Neural crest cell (in vitro differentiated cells): ENCODE results near the gene TLE4. TPM values are rescaled to one million over a fixed set of nuclear protein-coding genes. Genes with fewer than 3 reads are reported as not detected.

Experiments
- DNase-seq: peaks from one replicate; pipeline ENCODE4 v3.0.0; 2021; ENCODE audit warnings: low read depth, mixed read lengths, low spot score
- H3K27ac Mint-ChIP-seq: one replicate; pipeline ENCODE4 v1.8.0; 2021; ENCODE audit warnings: mild to moderate bottlenecking, mixed read lengths; ENCODE audit not compliant: unreplicated experiment
- H3K27me3 Mint-ChIP-seq: 2 replicates; pipeline ENCODE4 v1.8.0; 2021; ENCODE audit warnings: low read depth, mild to moderate bottlenecking, mixed read lengths
- H3K36me3 Mint-ChIP-seq: 2 replicates; pipeline ENCODE4 v1.8.0; 2021; ENCODE audit warnings: low read depth, mild to moderate bottlenecking, mixed read lengths
- H3K4me1 Mint-ChIP-seq: 2 replicates; pipeline ENCODE4 v1.8.0; 2021; ENCODE audit warnings: mixed read lengths
- H3K4me3 Mint-ChIP-seq: one replicate; pipeline ENCODE4 v1.8.0; 2021; ENCODE audit warnings: mild to moderate bottlenecking, mixed read lengths
- H3K9me3 Mint-ChIP-seq: 2 replicates; pipeline ENCODE4 v1.8.0; 2021; ENCODE audit warnings: mixed read lengths
- CTCF ChIP-seq: fragments of 200-600 bp; sonication (generic); conservative IDR thresholded peaks from 2 replicates; pipeline ENCODE4 v1.5.0; 2021; ENCODE audit warnings: antibody characterized with exemption, mild to moderate bottlenecking
- total RNA-seq: library from RNA; stranded (reverse); gene quantifications from 2 replicates; pipeline ENCODE4 v1.2.1, GENCODE V29; 2021

TLE4 gene
- total RNA-seq, 1 donor from 2014 or later: 85.8 TPM

- no peaks in the 10 kb centered on the region for H3K27me3 Mint-ChIP-seq
- peaks cover 7% of the 10 kb centered on the region for H3K36me3 Mint-ChIP-seq
- H3K9me3 Mint-ChIP-seq: no peaks in the 10 kb centered on the region
- DNase-seq: no peak
- peak overlapping the region; percentile 25 for H3K4me3 Mint-ChIP-seq
- H3K27ac Mint-ChIP-seq: peak overlapping the region; percentile 24
- peaks cover 73% of the 10 kb centered on the region for H3K4me1 Mint-ChIP-seq
- TF ChIP-seq CTCF: no peak
These were observed 10.0 kb downstream of the TLE4 start for GRCh38 chr9:79581794-79582193.

GRCh38 chr9:79583952-79584654 is 12.3 kb downstream of the TLE4 start:
- Mint-ChIP-seq H3K4me1 (peaks cover 56% of the 10 kb centered on the region), H3K36me3 (peaks cover 15% of the 10 kb centered on the region), H3K27me3 (no peaks in the 10 kb centered on the region), H3K27ac (peak overlapping the region; percentile 23), H3K9me3 (no peaks in the 10 kb centered on the region), H3K4me3 (no peak overlapping the region)
- DNase-seq: no peak
- no peak for TF ChIP-seq CTCF

DNA sequence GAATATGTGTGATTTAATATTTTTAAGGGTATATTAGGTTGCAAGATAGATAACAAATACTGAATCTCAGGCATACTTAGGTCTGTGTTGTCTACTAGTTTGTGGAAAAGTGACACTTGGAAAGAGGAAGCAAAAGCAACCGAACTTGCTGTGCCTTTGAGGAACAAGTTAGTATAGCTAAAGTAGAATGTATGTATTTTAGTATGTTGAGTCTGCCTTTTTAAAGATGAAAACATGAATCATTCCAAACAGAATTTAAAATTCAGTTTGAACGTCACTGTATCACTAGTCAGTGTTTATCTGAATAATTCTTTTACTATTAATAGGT is 12.9 kb downstream of the TLE4 start:
- H3K4me1 Mint-ChIP-seq: peaks cover 54% of the 10 kb centered on the region
- no peak for TF ChIP-seq CTCF
- H3K27me3 Mint-ChIP-seq: no peaks in the 10 kb centered on the region
- H3K4me3 Mint-ChIP-seq: no peak overlapping the region
- no peak overlapping the region for H3K27ac Mint-ChIP-seq
- no peak for DNase-seq
- H3K36me3 Mint-ChIP-seq: peaks cover 15% of the 10 kb centered on the region
- no peaks in the 10 kb centered on the region for H3K9me3 Mint-ChIP-seq

DNA sequence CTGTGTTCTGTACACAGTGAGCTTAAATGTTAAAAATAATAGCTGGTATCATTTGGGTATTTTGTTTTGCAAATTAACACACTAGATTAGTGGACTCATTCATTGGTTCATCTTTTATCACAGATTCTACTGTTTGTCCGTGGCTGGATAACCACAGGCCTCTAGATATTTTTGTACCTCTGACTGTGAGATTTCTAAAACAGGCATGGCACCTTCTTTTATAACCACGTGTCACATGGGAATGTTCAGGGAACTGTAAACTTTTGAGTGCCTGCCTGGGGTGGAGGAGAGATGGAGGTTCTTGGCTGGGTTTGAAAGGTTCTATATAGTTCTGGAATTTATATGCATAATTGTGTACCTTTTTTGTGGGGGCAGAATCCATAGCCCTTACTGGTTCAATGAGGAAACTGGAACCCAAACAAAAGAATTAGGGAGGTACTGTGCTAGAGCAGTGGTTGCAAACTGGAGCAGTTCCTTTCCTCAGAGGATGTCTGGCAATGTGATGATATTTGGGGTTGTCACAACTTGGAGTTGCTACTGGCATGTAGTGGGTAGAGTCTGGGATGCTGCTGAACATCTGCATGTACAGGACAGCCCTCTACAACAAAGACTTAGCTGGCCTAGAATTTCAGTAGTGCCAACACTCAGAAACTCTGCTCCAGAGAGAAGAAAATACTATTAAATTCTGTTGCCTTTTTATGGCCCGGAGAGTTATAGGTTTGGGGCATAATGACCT is 16.9 kb downstream of the TLE4 start:
- no peak for DNase-seq
- no peaks in the 10 kb centered on the region for H3K27me3 Mint-ChIP-seq
- H3K27ac Mint-ChIP-seq: no peak overlapping the region
- TF ChIP-seq CTCF: no peak
- H3K9me3 Mint-ChIP-seq: peaks cover 5% of the 10 kb centered on the region
- peaks cover 26% of the 10 kb centered on the region for H3K36me3 Mint-ChIP-seq
- H3K4me3 Mint-ChIP-seq: no peak overlapping the region
- peaks cover 37% of the 10 kb centered on the region for H3K4me1 Mint-ChIP-seq

- DNase-seq: no peak
- H3K36me3 Mint-ChIP-seq: peaks cover 25% of the 10 kb centered on the region
- peaks cover 19% of the 10 kb centered on the region for H3K4me1 Mint-ChIP-seq
- no peak for TF ChIP-seq CTCF
- no peaks in the 10 kb centered on the region for H3K27me3 Mint-ChIP-seq
- H3K9me3 Mint-ChIP-seq: peaks cover 5% of the 10 kb centered on the region
- H3K4me3 Mint-ChIP-seq: no peak overlapping the region
- H3K27ac Mint-ChIP-seq: no peak overlapping the region
These were observed 19.7 kb downstream of the TLE4 start for GRCh38 chr9:79591458-79591857.
